DMS 273 treated with DMSO at 0.1 percent for 48 hours (cell line): ENCODE results near the gene ZNF48.
A peak's percentile ranks its signal among the peaks of the same experiment; 100 is the strongest.

Experiments used
- DNase-seq: peaks from one replicate; lab custom pipeline; 2025; lab: John Stamatoyannopoulos, UW

The ZNF48 gene

DNA sequence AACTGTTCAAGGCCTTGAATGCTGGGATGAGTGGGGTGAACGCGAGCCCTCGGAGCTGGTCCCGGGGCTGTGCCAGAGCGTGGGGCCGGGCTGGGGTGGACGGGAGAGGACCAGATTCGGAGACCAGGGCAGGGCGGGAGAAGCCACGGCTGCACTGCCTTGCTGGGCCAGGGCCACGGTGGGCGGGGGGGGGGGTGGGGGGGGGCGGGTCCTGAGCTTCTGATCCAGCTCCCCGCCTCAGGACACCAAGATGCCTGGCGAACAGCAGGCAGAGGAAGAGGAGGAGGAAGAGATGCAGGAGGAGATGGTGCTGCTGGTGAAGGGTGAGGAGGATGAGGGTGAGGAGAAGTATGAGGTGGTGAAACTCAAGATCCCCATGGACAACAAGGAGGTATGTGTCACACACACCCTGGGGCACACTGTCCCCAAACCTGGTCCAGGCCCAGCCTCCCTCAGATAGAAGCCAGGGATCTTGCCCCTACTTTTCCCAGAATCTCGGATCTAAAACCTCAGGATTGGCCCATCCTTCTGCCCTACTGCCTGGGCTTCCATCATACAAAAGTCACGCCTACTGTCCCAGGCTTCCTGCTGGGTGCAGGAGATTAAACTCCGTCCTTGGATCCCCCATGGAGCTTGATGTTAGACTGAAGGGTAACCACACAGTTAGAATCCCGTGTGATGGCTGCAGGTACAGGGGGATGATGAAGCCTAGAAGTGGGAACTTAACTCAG, 12.7 kb downstream of the ZNF48 start:
- DNase-seq, result no peak

DNA sequence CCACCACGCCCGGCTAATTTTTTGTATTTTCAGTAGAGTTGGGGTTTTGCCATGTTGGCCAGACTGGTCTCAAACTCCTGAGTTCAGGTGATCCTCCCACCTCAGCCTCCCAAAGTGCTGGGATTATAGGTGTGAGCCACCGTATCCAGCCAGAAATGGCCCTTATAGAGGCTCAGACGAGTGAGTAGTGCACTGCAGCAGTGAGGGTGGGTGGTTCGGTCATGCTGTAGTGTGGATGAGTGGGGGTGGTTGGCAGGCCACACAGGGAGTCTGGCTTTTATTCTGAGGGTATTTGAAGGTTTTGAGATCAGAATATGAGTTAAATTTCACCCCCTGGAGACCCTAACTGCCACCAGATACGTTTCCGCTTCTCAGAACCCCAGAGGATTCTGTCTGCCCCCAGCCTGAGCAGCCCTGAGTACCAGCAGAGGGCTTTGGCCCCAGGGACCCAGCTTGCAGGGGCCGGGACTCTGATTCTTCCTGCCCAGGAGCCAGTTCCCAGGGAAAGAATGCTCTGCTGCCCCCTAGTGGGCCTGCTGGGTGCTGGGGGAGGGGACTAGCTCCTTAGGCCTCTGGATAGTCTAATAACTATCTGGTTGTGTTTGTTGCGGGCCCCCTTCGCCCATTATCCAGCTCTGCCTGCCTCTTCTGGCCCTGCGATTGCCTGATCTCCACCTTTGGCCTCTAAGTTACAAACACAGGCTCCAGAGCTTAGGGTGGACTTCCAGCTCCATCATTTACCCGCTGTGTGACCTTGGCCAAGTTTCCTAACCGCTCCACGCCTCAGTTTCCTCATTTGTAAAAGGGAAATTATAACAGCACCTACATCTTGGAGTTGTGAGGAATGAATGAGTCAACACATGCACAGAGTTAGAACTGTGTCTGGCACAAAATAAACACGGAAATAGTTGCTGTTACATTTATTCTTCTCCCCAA, 14.2 kb downstream of the ZNF48 start:
- DNase-seq, result peak; percentile 76

DNA sequence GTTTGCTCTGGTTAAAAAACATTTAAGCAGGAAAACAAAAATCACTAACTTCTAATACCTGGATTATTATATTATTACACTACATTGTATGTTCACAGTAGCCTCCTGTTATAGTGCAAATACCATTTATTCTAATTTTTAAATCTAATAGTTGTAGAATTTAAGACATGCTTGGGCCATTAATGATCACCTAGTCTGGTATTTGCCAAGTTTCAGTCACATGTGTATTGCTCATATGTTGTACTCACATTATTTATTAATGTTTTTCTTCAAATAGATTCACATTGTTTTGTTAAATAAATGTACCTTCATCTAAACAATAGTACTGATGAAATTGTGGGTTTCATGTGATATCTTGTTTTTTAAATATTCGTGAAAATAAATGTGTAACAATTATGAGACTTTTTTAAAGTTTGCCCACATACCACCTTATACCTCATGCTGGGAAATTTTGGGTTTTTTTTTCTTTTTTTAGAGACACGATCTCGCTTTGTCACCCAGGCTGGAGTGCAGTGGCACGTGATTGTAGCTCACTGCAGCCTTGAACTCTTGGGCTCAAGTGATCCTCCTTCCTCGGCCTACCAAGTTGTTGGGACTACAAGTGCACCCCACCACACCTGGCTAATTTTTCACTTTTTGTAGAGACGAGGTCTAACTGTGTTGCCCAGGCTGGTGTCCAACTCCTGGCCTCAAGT, 18.0 kb downstream of the ZNF48 start:
- DNase-seq, result no peak

DNA sequence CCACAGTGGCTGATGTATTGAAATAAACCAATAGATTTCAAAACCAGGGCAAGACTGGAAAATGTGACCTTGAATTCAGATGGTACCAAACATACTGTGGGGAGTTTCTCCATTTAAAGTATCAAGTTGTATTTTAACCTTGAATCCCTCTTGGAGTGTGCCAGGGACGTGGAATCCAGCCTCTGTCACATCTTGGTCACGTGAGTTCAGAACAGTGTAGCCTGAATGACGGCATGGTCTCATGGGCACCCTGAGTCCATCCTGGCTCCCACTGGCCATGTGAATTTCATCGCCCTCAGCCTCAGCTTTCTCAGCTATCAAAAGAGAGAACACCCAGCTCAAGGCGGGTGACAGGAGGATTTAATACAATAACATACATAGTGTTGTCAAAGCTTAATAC, 18.9 kb downstream of the ZNF48 start:
- no peak for DNase-seq

DNA sequence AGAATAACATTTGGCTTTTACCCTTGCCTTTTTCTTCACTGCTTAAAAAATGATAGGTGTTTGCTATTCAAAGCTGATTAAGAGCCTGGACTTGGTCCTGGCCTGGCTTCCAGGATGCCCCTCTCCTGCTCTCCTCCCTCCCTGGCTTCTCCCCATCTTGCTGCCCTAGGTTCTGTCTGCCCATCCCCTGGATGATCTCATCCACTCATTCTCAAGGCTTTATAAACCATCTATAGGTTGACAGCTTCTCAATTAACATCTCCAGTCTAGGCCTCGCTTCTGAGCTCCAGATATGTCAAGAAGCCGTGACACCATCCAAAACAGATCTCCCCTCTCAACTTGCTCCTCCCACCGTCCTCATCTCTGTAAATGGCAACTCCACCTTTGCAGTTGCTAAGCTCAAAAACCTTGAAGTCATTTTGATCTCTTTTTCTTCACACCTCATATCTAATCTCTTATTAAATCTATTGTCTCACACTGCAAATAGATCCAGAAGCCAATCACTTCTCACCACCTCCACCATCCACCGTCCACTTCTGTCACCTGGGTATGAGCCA, 20.9 kb downstream of the ZNF48 start:
- no peak for DNase-seq

DNA sequence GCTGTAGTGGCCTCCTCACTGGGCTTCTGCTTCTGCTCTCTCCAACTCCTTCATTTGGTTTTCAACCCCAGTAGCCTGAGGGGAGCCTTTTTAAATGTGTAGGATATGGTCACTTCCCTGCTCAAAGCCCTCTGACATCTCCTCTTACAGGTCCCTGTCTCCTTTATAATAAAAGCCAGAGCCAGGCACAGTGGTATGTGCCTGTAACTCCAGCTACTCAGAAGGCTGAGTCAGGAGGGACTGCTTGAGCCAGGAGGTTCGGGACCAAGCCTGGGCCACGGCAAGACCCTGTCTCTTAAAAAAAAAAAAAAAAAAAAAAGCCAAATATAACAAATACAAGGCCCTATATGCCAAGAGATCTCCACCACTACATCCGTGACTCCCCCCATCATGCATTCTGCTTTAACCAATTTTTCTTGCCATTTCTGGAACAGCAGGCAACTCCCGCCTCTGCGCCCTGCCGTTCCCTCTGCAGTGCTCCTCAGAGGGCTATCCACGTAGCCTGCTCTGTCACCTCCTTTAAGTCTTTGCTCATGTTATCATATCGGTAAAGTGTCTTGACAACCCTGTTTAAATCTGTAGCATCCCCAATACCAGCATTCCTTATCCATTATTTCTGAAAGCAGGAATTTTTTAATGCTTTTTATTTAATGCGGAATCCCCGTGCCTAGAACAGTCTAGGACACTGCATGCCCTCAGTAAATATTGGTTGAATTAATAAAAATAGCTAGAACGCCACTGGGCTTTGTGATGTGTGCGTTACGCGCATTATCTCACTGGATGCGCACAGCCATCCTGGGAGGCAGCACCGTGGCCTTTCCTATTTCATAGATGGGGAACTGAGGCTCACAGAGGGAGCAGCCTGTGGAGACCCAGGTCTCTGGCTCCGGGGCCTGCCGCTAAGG, 21.7 kb downstream of the ZNF48 start:
- no peak for DNase-seq

DNA sequence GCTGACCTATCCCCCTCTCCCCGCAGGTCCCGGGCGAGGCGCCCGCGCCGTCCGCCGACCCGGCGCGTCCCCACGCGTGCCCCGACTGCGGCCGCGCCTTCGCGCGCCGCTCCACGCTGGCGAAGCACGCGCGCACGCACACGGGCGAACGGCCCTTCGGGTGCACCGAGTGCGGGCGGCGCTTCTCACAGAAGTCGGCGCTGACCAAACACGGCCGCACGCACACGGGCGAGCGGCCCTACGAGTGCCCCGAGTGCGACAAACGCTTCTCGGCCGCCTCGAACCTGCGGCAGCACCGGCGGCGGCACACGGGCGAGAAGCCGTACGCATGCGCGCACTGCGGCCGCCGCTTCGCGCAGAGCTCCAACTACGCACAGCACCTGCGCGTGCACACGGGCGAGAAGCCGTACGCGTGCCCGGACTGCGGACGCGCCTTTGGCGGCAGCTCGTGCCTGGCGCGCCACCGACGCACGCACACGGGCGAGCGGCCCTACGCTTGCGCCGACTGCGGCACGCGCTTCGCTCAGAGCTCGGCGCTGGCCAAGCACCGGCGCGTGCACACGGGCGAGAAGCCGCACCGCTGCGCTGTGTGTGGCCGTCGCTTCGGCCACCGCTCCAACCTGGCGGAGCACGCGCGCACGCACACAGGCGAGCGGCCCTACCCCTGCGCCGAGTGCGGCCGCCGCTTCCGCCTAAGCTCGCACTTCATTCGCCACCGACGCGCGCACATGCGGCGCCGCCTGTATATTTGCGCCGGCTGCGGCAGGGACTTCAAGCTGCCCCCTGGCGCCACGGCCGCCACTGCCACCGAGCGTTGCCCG, 22.5 kb downstream of the ZNF48 start:
- DNase-seq, result peak; percentile 75

DNA sequence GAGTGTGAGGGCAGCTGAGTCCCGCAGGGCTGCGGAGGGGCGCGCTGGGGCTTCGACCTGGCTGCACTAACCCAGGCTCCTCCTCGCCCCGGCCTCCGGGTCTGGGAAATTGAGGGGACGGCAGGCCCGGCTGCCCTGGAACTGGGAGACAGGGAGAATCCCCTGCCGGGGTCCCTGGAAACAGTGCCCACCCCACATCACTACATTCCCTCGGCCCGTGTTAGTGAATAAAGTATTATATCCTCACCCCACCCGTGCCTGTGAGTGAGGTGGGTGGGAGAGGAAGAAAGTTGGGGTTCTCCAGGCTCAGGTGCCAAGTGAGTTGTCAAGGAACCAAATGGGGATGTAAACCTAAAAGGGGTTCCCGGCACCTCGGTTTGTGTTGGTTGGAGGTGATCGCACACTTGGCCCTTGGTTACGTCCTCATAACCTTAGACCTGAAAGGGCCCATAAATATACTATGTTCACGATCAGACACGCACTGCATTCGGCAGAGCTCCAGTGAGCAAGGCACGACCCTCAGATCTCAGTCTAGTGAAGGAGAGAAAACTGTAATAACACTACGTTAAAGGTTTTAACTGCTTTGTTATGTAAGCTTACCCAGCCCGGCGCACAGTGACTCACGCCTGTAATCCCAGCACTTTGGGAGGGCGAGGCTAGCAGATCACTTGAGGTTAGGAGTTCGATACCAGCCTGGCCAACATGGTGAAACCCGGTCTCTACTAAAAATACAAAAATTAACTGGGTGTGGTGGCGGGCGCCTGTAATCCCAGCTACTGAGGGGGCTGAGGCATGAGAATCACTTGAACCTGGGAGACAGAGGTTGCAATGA, 23.3 kb downstream of the ZNF48 start:
- DNase-seq, result no peak

DNA sequence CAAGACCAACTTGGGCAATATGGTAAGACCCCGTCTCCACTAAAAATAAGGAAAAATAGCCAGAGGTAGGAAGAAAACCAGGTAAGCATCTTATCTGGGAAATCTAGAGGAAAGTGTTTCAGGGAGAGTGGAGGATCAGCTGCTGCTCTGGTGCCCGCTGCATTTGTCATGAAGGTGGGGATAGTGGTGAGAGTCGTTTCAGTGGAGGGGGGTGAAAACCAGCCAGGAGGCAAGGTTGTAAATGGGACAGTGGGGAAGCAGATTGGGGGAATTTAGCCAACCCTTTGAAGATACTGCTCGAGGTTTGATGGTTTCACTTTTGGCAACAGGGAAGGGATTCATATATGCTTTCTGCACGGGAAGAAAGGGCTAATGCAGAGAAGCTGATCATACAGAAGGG, 25.8 kb downstream of the ZNF48 start:
- DNase-seq, result no peak

DNA sequence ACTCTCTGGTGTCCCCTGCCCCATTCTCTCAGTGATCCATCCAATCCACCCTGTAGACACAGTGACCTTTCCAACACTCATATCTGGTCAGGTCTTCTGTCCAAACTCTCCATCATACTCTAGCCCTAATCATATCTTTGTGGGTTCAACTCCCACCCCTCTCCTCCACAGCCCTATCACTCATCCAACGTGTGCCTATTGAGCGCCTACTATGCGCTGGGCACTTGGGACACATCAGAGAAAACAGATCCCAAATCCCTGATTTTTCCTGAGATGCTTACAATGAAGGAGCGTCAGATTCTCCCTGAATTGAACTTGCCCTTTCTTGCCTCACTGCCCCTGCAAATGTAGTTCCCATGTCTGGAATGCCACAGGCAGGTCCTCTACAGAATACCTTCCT, 32.8 kb downstream of the ZNF48 start:
- no peak for DNase-seq

DNA sequence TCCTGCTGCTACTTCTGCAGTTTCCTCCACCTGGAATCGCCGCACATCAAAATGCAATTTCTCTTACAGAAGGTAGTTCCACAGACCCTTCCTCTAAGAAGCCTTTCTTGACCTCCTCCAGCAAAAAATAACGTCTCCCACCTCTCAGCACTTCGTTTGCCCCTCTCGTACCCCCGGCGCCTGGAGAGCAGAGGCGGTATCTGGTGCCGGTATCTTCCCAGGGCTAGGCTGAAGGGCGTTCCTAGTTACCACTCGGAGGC, 34.1 kb downstream of the ZNF48 start:
- no peak for DNase-seq

DNA sequence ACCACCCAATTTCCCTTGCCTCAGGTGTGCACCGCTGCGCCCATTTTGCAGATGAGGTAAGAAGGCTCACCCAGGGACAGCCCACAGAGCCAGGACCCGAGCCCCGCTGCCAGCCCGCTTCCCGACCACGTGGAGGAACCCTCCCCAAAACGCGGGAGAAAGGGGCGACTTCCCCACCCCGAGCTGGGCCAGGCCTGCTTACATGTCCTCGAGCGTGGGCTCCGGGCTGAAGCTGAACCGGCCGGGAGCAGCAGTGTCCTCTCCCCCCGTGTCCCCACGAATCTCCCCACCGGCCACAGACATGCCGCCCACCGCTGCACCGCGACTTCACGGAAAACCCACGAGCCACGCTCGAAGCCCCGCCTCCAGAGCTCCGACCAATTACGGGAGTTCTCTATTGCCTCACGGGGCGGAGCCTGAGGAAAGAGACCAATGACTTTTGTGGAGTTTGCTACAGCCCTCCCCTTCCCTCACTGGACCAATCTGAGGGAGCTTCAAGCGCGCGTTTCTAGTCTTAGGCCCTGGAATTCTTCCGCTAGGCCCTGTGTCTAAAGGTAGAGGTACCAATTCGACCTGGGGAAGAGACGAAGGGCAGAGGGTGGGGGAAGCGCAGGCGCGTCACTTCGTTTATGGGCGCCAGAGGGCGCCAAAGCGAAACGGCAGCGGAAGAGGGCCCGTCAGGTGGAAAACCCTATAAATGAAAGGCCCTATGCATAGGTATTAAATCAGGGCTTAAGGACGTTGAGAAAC, 34.6 kb downstream of the ZNF48 start, which contains the start of gene DCTPP1:
Gene DCTPP1, minus strand, starts transcription at position 353 of the 750 bp plus-strand sequence. Its CDS starts 50 bp downstream, at position 303.
- peak; percentile 98 for DNase-seq

DNA sequence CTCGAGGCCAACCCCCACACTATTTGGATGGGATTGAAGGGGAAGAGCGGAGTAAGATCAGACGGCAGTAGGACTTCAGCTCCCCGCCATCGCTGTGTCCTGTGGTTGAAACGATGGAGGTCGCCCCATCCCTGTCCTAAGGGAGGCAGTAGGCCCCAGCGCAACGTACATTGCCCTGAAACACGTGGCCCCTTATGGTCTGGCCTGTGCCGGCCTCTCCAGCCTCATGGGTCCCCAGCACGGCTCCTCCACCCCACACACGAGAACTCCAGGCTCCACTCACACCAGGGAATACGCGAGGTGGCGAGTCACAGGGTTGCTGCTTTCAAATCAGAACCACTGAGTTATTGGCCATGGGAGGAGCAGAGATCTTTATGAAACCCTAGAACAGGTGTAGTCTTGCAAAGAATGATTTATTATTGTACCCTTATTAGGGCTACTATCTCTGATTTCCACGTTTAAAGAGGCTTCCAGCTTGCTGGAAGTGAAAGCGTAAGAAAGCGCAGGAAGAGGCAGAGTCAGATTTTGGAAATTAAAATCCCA, 35.3 kb downstream of the ZNF48 start:
- DNase-seq, result no peak

DNA sequence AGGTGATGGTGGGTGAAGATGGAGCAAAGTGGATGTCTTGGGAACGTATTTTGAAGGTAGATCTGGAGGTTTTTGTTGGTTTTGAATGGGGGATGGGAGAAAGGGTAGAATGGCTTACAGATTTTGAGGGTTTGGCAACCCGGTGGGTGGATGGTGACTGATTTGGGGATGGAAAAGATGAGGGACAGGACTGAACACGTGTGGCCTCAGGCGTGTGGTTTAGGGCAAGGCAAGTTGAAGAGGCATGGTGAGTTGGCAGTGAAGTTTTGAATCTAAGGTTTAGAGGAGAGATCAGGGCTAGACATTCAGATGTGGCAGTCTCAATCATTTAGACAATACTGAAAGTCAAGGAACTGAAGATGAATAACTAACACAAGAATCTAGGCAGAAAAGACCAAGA, 39.6 kb downstream of the ZNF48 start:
- no peak for DNase-seq

DNA sequence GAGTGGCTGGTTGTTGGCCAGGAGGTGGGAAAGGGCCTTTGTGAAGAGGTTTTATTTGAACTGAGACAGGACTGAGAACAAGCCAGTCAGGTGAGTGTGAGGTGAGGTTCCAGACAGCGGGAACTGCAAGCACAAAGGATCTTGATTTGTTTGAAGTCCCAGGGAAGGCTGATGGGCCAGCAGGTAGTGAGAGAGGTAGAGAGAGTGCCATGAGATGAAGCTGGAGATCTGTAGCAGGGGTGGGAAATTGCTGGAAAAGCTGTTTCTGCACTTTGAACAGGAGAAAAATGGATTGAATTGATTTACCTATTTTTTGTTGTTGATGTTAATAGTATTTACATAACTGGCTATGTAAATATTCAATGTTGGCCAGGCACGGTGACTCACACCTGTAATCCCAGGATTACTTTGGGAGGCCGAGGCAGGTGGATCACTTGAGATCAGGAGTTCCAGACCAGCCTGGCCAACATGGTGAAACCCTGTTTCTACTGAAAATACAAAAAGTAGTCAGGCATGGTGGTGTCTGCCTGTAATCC, 42.4 kb downstream of the ZNF48 start:
- DNase-seq, result no peak

DNA sequence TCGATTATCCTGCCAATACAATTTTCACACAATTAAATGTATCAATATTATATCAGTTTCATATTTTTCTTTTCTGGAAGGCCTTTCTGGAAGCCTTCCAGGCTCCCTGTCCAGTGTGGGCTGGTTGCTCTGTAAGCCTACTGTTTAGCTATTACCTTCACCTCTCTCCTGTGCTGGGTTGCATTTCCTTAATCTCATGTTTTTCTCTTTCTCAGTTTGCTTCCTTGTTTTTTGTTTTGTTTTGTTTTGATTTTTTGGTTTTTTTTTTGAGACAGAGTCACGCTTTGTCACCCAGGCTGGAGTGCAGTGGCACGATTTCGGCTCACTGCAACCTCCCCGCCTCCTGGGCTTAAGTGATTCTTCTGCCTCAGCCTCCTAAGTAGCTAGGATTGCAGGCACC, 43.6 kb downstream of the ZNF48 start:
- DNase-seq, result no peak

DNA sequence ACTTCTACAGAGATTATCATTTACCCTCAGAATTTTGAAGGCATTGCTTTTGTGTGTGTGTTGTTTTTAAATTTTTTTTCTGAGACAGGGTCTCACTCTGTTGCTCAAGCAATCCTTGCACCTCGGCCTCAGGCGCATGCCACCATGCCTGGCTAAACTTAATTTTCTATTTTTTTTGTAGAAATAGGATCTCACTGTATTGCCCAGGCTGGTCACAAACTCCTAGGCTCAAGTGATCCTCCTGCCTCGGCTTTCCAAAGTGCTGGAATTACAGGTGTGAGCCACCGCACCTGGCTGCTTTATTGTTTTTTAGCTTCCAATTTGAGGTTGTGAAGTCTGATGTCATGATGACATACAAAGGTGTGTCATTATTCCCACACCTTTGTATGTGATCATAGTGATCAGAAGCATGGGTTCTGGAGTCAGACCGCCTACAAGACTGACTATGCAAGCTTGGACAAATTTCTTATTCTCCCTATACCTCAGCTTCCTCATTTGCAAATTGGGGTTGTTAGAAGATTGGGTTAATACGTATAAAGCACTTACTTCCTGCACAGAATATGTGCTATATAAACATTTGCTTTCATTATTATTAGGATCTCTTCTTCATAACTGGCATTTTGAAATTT, 44.6 kb downstream of the ZNF48 start:
- no peak for DNase-seq

DNA sequence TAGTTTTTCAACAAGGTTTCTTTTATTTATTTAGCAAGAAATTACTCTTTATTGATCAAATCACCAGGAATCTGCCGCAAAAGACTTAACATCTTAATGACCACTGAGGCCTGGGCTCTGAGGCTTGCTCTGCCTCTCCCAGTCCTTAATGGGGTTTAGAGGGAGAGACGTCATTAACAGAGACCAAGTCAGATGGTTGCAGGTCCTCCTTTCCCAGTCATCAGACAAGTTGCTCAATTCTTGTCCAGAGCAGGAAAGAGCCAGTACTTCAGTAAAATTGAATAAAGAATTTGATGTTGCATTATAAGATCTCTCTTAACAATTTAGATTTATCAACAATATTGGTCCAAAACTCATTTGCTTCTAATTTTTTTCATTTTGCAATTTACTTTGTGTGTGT, 48.4 kb downstream of the ZNF48 start:
- DNase-seq, result no peak
